Spleen (tissue), 11 donors: ENCODE data around the gene TAAR8. TPM values are rescaled to one million over a fixed set of nuclear protein-coding genes. Genes with fewer than 3 reads are reported as not detected.

Experiments used
- DNase-seq: peaks from one replicate; pipeline ENCODE4 v3.0.0-alpha.2; 2020
- H3K27ac ChIP-seq, 8 donors: fragments of 200-600 bp; sonication (generic) in 7 of 8; 1 replicate in 4 of 8; 2 replicates in 4 of 8; pipeline versions ENCODE4 v1.5.0 to v1.8.0; 2016 to 2021; ENCODE audit warnings: inconsistent platforms in 4 of 8, mild to moderate bottlenecking in 4 of 8, moderate library complexity in 1 of 8
- H3K27me3 ChIP-seq, 7 donors: fragments of 200-600 bp; sonication (generic) in 6 of 7; replicated peaks in 1 of 7; 1 replicate in 4 of 7; 2 replicates in 3 of 7; pipeline versions ENCODE4 v1.5.0 to v1.8.0; 2016 to 2021; ENCODE audit warnings: inconsistent platforms in 3 of 7, mild to moderate bottlenecking in 1 of 7
- H3K36me3 ChIP-seq, 6 donors: fragments of 200-600 bp; sonication (generic) in 5 of 6; 1 replicate in 4 of 6; 2 replicates in 2 of 6; pipeline versions ENCODE4 v1.5.0 to v1.8.0; 2016 to 2021; ENCODE audit warnings: inconsistent platforms in 2 of 6
- H3K4me1 ChIP-seq, 6 donors: fragments of 200-600 bp; sonication (generic) in 5 of 6; 1 replicate in 3 of 6; 2 replicates in 3 of 6; pipeline versions ENCODE4 v1.5.0 to v1.8.0; 2016 to 2021; ENCODE audit warnings: inconsistent platforms in 3 of 6
- H3K4me3 ChIP-seq, 8 donors: fragments of 200-600 bp; sonication (generic) in 7 of 8; 1 replicate in 4 of 8; 2 replicates in 4 of 8; pipeline versions ENCODE4 v1.5.0 to v1.8.0; 2016 to 2021; ENCODE audit warnings: inconsistent platforms in 4 of 8, mild to moderate bottlenecking in 4 of 8, moderate library complexity in 2 of 8
- H3K9me3 ChIP-seq, 8 donors: fragments of 200-600 bp; sonication (generic) in 7 of 8; 1 replicate in 4 of 8; 2 replicates in 4 of 8; pipeline versions ENCODE4 v1.5.0 to v1.8.0; 2016 to 2021; ENCODE audit warnings: inconsistent platforms in 4 of 8
- POLR2A ChIP-seq, 3 donors: fragments of 450-650 bp; IDR thresholded peaks; one replicate each; pipeline ENCODE4 v1.5.1; 2017; ENCODE audit warnings: antibody characterized with exemption in 3 of 3, mild to moderate bottlenecking in 1 of 3
- POLR2AphosphoS5 ChIP-seq, 3 donors: sonication (generic); formaldehyde crosslinking; IDR thresholded peaks; one replicate each; pipeline ENCODE4 v1.5.1; 2017; ENCODE audit warnings: antibody characterized with exemption in 3 of 3
- WGBS, 5 donors: extraction: QIAGEN DNeasy Blood & Tissue Kit in 3 of 5; methylation state at CpG; one replicate each; pipeline versions ENCODE4 v1.1.5 to v1.1.7; 2013 to 2018; 5-methylcytosine and 5-hydroxymethylcytosine counted together
- intact Hi-C: fragments of 100-400 bp; cut with DNase I; formaldehyde crosslinking; loops from one replicate; pipeline ENCODE4 v1.15.0; 2023; ENCODE audit warnings: low total_unique reads
- polyA plus RNA-seq, 3 donors: library from polyadenylated mRNA; stranded (reverse); fragments of 200-250 nt; gene quantifications; one replicate each; pipeline ENCODE4 v1.2.1, GENCODE V29; 2013
- total RNA-seq, 7 donors: library from RNA; depleted of rRNA in 3 of 7; stranded (reverse); fragments of >200 nt in 3 of 7; fragmentation: NEBNext Ultra II Directional in 4 of 7; extraction: Animal tissue kit (Norgen Biotek cat#: 25700) in 4 of 7; gene quantifications; one replicate each; pipeline versions ENCODE4 v1.1.0 to v1.2.1, GENCODE V29; 2016 to 2021
- TF ChIP-seq, protein P1 (sequence below), 11 experiments: fragments of 200-600 bp in 7 of 11; fragments of 450-650 bp in 4 of 11; sonication (generic) in 4 of 11; IDR thresholded peaks in 8 of 11; conservative IDR thresholded peaks in 3 of 11; 1 replicate in 7 of 11; 2 replicates in 4 of 11; pipeline versions ENCODE4 v1.4.0 to v1.8.0; 2016 to 2021; ENCODE audit warnings: antibody characterized with exemption in 11 of 11, inconsistent platforms in 4 of 11, mild to moderate bottlenecking in 1 of 11
- donor health status: healthy with polysubstance abuse.
- donor health status: DM: no; HTN: no; CAD: no; lungs with moderate emphysema.
- donor health status: DM: no; HTN: no; CAD: no.
- donor health status: Bipolar disorder and iron deficiency.
- donor health status: healthy.
- donor health status: DM: no; HTN: no; CAD: no.
- donor health status: DM: yes; HTN: yes; CAD: no.

TAAR8 gene
- total and polyA plus RNA-seq, 10 donors, result not detected

- Histone ChIP-seq H3K9me3 (no peaks in the 10 kb centered on the region), H3K4me3 (peak within 1 kb of the TSS; percentile 77 to 100 (median 94)), H3K27ac (peak within 1 kb of the TSS; percentile 70 to 99 (median 94)), H3K27me3 (no peaks in the 10 kb centered on the region), H3K4me1 (peaks cover 9 to 61% (median 52%) of the 10 kb centered on the region in 6 donors), H3K36me3 (peaks cover 0 to 16% (median 0%) of the 10 kb centered on the region in 6 donors)
- 1% methylated on average over 37 to 67 of the region's 67 CpGs for WGBS, 5 donors
- peak; percentile 97 for DNase-seq
- TF ChIP-seq POLR2A (IDR thresholded peaks at IDR 0.05) (peak in 1 of 3 donors; percentile 68), POLR2AphosphoS5 (IDR thresholded peaks at IDR 0.05) (peak; percentile 95 to 97 (median 96))
- TF ChIP-seq, protein P1, sequence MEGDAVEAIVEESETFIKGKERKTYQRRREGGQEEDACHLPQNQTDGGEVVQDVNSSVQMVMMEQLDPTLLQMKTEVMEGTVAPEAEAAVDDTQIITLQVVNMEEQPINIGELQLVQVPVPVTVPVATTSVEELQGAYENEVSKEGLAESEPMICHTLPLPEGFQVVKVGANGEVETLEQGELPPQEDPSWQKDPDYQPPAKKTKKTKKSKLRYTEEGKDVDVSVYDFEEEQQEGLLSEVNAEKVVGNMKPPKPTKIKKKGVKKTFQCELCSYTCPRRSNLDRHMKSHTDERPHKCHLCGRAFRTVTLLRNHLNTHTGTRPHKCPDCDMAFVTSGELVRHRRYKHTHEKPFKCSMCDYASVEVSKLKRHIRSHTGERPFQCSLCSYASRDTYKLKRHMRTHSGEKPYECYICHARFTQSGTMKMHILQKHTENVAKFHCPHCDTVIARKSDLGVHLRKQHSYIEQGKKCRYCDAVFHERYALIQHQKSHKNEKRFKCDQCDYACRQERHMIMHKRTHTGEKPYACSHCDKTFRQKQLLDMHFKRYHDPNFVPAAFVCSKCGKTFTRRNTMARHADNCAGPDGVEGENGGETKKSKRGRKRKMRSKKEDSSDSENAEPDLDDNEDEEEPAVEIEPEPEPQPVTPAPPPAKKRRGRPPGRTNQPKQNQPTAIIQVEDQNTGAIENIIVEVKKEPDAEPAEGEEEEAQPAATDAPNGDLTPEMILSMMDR (IDR thresholded peaks at IDR 0.05 in 8 of 11, conservative IDR thresholded peaks at IDR 0.05 in 3 of 11), result peak in 3 of 11 experiments; percentile 19 to 24 (median 21)
- intact Hi-C loops, result no loop called here
Observed at GRCh38 chr6:132512638-132513632, 39.5 kb upstream of the TAAR8 start, which contains the start of gene STX7. STX7 (minus strand) TSS chr6:132513116; CDS start chr6:132503530, 9,586 bp downstream.

DNA sequence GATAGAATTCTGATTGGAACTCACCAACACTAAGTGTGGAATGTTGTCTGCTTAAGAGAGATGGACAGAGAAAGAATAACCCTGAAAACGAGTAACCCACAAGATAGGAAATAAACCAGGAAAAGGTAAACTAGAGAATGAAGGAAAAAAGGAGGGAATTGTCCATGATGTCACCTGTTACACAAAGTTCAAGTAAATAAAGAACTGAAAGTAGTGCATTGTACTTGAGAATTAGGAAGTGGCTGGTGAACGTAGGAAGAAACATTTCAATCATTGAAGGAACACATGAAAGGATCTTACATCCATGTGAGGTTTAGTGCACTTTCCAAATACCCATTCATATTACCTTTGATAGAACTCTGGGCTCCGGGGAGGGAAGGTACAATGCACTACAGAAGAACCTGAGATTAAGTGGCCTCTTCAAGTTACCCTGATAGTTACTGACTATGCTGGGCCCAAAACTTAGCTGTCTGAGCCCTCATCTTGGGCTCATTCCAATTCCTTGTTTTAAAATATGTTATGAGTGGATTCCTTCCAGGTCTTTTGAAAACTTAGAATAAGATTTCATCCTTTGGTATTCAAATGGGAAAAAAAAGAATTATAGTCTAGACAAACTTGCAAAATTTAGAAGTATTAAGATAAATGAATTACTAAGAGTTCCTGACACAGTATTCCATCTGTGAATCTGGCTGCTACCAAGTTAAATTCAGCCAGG is 38.5 kb upstream of the TAAR8 start:
- H3K4me1 ChIP-seq, result peaks cover 9 to 51% (median 42%) of the 10 kb centered on the region in 6 donors
- H3K27me3 ChIP-seq, result no peaks in the 10 kb centered on the region
- H3K4me3 ChIP-seq, result peak overlapping the region in 5 of 8 donors; percentile 77 to 100 (median 96)
- no peaks in the 10 kb centered on the region for H3K9me3 ChIP-seq
- no peak for DNase-seq
- no peak for TF ChIP-seq POLR2AphosphoS5 (IDR thresholded peaks at IDR 0.05)
- no peak for TF ChIP-seq POLR2A (IDR thresholded peaks at IDR 0.05)
- TF ChIP-seq, protein P1 (IDR thresholded peaks at IDR 0.05 in 8 of 11, conservative IDR thresholded peaks at IDR 0.05 in 3 of 11), result no peak
- H3K36me3 ChIP-seq, result peaks cover 0 to 6% (median 0%) of the 10 kb centered on the region in 6 donors
- intact Hi-C loops, result no loop called here
- peak overlapping the region in 6 of 8 donors; percentile 13 to 99 (median 94) for H3K27ac ChIP-seq
- 28 to 36% (median 30%) methylated on average over 3 of the region's 3 CpGs for WGBS, 5 donors

DNA sequence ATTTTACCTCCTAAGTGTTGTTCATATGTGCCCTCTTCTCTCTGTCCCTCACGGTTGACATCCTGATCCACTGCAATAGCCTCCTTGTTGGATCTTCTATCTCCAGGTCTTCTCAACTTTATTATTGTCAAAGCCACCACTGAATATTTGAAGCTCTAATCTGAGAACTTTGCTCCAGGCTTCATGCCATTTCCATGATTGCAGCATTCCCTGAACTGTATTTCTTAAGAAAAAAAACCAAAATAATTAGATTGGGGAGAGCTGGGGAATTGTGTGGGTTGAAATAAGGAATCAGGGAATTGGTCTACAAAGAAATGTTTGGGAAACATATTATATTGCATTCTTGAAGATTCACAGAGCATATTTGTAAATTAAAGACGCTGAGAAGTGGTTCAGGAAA is 37.1 kb upstream of the TAAR8 start:
- H3K4me1 ChIP-seq, result peaks cover 7 to 38% (median 29%) of the 10 kb centered on the region in 6 donors
- intact Hi-C loops, result no loop called here
- TF ChIP-seq POLR2AphosphoS5 (IDR thresholded peaks at IDR 0.05), result no peak
- TF ChIP-seq, protein P1 (IDR thresholded peaks at IDR 0.05 in 8 of 11, conservative IDR thresholded peaks at IDR 0.05 in 3 of 11), result no peak
- no peak for TF ChIP-seq POLR2A (IDR thresholded peaks at IDR 0.05)
- 56 to 89% (median 83%) methylated on average over 2 of the region's 2 CpGs for WGBS, 5 donors
- no peak overlapping the region for H3K27ac ChIP-seq
- H3K27me3 ChIP-seq, result no peaks in the 10 kb centered on the region
- H3K36me3 ChIP-seq, result no peaks in the 10 kb centered on the region
- H3K9me3 ChIP-seq, result no peaks in the 10 kb centered on the region
- no peak for DNase-seq
- H3K4me3 ChIP-seq, result no peak overlapping the region
